ENCODE measurements around the gene SLC49A3.
"Not testable (repeated sequence)": the region's sequence is repeated elsewhere in the genome, so short reads cannot be mapped to it uniquely, and the experiment has no call there.

SLC49A3 gene

DNA sequence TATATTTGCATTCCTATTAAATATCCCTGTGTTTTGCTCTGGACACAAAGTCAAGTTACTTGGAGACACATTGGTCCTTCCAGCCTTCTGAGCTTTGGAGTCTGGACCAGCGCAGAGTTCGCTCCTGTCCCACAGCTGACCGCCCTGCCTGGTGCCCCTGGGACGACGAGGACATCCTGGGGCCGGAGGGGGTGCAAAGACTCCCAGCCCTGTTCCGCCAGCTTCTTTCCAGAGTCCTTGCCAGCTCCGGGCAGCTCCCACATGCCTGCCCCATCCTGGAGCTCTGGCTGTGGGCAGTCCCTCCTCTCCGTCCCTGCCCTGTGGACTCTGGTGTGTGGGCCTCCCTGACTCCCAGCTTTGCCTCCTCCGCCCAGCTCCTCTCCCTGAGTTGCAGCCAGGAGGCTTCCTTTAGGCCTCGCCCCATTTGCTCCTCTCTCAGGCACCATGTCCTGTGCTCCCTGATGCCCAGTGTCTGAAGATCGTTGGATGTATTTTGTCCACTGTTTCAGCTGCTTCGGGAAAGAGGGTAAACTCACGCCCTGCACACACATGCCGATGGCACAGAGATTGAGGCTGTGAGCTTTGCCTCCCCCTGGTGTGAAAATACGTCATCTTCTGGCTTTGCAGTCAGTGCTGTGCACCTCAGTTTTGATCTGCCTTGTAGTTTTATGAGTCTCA is 11.8 kb upstream of the SLC49A3 start:
- no peak for DNase-seq

DNA sequence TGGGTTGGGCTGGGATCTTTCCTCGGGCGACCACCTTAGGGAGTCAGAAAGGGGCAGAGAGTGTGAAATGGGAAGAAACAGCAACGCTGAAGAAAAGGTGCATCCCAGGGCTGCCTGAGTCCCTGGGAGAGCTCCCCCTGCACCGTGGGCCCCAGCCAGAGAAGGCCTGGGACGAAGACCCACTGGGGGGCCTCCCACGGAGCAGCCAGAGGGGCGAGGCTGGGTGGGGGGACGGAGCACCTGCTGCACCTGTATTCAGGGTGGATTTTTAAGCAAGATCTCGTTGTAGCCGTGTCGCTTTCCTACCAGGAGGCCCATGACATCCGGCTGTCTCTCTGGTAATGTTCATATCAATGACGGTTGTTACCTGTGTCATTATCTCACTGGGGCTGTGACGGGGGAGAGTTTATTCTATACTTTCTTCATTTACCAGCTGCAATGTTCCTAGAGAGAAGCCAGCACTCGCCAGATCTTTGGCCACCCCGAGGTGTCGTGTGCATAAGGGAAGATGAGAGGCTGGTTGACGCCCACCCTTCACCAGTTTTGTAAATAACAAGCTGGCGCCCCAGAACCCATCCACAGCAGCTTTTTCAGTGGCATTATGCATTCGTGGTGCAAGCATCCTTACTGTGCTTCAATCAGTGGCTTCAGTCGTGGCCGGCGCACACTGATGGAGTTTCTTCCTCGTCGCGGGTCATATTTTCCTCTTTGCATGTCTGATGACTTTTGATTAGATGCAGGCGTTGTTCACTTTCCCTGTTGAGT is 11.0 kb upstream of the SLC49A3 start:
- DNase-seq = no peak

DNA sequence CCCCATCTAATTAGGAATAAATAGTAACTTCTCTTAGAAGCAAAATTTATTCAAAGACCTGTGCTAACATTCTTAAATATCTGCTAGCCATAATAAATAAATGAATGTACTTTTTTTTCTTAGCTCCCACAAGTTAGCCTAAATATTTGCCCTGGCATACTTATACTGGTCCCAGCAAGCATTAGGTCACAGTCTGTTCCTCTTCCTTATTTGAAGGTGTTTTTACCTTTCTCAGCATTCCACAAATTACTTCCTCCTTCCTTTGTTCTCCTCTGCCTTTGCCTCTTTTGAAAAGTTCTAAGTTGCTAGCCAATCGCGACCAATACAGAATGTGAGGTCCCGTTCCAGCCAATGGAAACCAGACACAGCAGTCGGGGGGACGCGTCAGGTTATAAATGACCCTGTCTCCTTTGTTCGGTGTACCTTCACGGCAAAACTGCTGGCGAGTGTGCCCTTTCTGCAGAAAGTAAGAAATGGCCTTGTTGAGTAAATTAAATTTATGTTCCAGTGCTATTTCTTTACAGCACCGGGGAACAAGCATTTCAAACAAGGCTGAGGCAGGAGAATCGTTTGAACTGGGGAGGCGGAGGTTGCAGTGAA is 5.5 kb upstream of the SLC49A3 start:
- not testable (repeated sequence) for DNase-seq

DNA sequence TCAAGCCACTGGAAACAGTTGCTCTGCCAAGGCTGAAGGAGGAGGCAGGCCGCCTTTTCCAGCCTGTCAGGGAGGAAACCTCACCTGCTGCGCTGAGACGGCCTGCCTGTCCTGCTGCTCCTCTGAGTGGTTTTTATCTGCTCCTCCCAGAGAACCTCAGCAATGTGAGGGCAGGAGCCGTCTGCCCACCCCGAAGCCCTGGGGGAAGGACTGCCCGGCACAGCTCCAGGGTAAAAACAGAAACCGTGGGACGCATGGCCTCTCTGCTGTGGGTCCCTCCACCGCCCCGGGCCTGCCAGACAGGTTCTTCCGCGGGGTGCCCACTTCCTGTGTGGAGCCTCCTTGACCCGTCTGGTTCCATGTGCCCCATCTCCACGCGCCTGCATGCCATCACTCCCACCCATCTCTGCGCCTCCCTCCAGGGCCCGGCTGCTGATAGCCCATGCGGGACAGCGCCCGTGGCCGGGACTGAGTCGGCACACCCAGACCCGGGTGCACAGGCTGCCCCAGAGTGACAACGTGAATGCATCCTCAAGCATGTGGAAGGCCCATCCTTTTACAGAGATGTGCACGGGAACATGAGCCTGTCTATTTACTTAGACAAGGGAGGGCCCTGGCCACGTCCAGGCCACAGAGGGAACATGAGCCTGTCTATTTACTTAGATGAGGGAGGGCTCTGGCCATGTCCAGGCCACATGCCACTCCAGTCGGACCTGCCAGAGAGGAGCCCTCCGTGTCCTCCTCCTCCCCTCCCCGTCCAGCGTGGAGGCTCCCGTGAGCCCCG is 4.0 kb upstream of the SLC49A3 start:
- no peak for DNase-seq

DNA sequence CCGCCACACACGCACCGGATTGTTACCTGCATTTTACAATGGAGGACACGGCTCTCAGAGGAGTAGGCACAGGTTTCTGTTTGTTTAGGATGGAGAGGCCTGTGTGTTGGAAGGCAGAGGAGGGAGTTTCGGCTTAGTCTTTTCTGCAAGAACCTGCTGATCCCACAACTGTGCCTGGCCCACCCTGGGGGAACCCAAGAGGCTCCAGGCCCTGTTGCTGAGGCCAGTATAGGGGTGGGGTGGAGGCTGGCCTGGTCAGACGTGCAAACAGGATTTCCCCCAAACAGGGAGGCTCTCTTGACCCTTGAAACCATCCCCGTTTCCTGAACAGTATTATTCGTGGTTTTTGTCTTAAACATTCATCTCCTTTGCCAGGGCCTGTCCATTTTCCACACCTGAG is 772 bp upstream of the SLC49A3 start:
- no peak for DNase-seq

DNA sequence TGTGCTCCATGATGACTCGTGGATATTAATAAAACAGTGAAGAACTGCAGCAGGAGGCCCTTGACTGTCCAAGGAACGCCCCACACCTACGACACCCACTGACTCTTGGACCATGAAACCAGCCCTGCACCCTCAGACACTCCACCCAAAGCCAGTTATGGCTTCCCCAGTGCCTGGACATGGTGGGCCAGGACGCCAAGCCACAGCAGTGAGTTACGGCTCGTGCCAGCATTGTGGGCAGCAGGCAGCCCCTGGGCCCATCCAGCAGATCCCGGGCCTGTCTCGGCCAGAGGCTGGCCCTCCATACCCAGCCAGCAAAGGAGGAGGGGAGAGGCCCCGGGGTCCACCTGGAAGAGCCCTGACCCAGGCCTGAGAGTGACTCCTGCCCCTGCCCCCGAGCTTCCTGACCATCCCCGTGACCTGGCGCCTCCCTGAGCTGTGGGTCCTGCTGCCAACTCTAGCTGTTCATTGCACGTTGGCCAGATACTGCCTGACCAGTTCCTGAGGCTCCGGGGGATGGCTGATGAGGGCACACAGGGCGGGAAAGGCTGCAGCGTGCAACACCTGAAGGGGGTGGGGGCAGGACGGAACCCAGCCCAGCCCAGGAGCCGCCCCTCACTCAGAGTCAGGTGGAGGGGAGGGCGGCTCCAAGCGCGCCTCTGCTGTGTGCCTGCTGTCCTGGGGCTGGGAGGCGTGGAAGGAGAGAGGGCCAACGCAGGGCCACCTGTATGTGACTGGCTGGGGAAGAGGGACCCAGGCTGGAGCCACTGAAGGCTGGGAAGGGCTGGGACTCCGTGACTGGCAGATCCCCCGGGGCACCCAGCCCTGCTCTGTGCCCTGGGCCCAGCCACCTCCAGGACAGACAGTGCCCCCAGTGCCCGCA is 739 bp downstream of the SLC49A3 start:
- DNase-seq = no peak

DNA sequence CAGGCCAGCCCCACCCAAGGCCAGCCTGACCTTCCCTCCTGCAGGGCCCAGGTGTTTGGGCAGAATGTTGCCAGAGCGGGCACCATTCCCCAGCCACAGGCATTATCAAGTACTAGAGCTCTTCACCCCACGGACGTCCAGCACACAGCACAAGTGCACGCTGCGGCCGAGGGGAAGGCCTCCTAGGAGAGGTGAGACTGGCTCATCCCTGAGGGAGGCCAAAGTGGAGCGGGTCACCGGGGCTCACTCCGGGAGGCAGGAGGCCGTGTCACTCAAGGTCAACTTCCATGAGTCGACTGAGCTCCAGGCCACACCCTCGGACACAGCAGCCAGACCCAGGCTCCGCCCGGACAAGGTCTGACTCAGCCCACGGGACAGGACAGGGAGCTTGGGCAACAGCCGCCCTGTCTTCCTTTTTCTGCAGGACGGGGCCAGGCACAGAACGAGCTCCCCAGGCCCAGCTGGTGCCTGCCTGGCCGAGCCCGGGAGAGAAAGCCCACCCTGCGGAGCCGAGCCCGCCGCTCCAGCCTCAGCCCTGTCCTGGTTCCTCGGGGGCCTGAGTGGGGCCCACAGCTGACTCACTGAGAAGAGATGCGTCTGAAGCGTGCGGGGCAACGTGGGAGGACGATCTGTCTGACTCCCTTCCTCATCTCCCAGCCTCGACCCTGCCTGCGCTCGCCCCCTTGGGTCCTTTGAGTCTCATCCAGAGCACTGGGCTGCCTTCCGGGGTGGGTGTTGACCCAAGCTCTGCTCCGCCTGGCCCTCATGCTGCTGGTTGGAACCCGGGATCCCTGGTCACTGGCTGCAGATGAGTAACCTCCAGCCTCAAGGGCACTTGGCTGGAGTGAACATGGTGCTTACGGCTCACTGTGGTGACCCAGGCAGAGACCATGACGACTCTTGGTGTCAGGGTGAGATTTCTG is 1.6 kb downstream of the SLC49A3 start:
- peak; percentile 96 for DNase-seq

DNA sequence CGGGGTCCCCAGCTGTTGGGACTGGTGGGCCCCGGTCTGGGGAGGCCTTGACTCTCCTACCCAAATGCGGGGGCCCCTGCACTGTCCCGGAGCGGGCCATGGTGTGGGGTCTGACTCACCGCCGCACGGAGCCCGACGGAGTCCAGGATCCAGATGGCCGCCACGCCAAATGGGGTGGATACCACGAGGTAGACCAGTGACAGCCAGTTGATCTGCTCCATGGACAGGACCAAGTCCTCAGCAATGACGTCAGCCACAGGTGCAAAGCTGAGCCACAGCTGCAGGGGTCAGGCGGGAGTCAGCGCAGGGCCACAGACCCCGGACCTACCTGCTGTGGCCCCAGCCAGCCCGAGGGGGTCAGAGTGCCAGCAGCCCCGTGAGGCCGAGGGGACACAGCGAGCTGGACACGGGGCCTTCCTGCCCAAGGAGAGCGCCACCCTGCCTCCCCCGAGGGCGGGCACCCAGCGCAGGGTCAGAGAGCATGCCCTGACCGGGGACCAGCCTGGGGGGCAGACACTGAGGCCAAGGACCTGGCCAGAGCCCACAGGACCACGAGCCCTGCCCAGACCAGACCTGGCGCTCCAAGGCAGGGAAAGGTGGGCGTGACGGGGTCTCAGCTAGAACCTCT is 2.4 kb downstream of the SLC49A3 start:
- no peak for DNase-seq

DNA sequence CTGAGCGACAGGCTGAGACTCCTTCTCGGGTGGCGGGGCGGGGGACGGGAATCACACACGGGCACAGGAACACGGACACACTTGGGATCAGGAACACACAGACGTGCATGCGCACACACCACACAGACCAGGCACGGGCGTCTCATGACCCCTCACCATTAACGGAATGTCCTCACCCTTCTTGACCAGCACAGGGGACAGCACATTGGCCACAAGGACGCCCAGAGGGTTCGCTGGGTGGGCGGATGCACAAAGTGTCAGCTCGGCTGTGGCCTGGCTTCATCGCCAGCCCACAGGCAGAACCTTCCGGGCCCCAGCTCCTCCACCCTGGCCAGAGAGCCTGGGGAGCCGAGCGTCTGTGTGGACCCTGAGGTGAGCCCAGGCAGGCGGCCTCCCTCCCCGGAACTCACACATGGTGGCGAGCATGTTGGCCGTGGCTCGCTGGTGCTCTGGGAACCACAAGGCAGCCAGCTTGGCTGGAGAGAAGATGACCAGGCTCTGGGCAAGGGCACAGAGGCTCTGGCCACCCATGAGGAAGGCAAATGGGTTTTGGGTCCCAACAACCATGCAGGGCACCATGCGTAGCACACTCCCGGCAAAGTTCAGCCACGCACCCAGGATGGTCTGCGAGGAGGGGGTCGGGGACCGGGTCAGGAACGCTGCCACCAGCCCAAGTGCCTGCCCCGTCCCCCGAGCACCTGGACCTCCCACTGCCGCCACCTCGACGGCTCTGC is 3.1 kb downstream of the SLC49A3 start:
- DNase-seq = no peak

DNA sequence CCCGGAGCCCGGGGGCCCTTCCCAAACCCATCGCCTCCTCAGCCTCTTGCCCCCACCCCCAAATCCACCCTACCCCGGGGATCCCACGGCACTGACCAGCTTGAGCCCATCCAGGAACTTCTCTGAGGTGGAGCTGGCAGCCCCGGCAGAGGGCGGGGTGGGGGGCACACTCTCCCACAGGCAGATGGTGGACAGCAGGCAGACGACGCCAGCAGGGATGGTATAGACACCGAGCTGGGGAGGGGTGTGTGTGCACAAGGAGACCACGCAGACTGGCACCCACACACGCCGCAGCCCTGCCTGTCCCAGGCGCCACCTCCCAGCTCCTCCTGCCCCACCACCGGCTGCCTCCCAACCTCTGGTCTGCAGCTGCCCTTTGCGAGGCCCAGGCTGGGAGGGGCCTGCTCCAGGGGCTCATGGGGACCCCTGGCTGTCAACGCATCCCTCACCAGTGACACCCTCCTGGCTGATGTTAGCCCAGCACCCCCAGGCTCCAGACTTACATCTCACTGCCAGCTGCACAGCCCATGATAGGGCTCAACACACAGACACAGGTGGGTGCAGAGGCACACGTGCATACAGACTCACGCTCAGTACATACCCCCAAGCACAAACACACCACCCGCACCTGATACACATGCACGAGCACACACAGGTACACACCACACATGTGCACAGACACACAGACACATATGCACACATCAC is 4.2 kb downstream of the SLC49A3 start:
- no peak for DNase-seq

DNA sequence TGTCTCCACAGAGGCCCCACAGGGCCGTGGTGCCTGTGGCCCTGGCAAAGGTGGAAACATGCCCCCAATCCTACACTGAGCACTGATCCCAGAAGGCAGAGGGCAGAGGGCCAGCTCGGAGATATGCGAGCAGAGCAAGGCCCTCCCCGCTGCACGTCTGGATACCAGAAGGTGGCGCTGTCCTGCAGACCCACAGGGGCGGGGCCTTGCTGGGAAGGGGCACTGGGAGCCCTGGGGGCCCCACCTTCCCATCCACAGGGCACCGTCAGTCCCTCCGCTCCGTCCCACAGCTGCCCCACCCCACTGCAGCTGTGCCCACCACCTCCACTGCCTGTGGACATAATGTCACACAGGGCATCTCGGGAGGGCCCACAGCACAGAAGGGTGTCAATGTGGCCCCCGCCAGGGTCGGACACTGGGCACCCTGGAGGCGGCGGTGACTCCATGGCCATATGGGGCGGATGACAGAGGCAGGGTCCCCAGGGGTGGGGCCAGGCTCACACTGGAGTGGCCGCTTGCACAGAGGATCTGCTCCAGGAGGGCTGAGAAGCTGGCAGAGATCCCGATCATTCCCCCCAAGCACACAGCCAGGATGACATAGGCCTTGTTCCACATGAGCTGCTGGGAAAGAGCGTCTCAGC is 4.8 kb downstream of the SLC49A3 start:
- peak; percentile 67 for DNase-seq

DNA sequence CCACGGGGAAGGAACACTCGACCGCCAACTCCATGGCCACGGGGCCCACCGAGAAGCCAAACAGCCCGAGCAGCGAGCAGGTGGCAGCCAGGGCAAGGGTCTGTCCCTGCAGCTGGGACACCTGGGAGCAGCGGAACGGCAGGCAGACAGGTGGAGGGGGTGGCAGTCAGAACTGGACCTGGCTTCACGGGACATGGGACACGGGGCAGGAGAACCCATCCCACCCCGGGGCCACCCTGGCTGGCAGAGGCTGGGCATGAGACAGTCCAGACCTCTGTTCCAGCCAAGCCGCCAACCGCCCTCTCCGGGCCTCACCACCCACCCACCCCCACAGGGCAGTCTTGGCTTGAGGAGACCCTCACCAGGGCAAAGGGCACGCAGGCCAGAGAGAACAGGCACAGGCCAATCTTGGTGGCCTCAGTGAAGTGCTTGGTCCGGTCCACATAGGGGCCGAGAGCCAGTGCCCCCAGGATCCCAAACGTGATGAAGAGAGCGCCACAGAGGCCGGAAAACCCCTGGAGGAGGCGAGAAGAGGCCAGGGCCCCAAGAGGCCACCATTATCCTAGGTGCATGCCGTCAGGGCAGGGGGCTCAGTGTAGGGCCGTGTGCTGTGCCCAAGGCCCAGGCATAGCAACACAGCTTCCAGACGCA is 5.6 kb downstream of the SLC49A3 start:
- no peak for DNase-seq

DNA sequence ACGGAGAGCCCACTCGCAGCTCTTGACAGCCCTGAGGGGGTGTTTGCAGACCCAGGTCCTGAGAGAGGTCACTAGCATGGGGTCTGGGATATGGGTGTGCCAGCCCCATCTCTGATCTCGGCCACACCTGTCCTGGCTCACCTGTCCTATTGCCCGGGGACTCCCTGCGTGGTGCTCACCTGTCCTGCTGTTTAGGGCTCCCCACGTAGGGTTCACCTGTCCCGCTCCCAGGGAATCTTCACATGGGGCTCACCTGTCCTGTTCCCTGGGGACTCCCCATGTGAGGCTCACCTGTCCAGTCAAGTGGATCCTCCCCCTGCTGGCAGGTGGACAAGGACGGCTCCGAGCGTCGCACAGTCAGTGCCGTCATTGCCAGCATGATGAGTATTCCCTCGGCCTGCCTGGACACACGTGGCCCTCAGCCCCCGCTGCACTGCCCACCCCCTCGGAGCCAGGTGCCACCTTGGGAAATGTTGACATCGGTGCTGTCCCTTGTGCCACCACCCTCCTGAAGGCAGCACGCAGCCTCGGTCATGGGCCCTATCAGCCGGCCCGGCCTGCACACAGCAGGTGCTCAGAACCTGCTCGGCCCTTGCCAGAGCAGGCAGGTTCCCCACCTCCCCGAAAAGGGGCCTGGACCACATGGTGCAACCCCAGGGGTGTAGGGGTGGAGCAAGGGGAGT is 6.3 kb downstream of the SLC49A3 start:
- DNase-seq = no peak

DNA sequence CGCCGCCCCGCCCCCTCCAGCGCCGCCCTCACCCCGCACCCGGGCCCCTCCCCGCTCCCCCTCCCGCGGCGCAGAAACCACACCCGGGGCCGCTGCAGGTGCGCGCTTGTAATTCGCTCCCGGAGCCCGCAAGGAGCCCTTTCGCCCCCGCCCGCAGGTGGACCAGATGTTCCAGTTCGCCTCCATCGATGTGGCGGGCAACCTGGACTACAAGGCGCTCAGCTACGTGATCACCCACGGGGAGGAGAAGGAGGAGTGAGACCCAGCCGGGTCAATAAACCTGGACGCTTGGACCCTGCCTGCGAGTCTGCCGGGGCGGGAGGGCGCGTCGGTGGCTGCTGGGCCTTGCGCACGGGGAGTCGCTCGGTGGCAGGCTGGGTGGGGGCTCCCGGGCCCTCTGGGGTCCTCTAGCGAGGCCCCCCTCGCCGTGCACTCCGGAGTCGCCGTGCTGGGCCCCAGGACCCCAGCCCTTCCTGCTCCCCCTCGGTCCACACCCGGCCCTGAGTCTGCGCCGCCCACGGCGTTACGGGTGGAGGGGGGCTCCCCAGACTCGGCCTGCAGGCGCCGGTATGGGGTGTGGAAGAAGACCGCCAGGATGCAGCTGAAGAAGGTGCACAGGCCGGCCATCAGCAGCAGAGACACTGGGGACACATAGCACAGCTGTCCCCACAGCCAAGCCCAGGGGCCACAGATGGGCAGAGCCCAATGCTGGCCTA is 7.1 kb downstream of the SLC49A3 start:
- no peak for DNase-seq

DNA sequence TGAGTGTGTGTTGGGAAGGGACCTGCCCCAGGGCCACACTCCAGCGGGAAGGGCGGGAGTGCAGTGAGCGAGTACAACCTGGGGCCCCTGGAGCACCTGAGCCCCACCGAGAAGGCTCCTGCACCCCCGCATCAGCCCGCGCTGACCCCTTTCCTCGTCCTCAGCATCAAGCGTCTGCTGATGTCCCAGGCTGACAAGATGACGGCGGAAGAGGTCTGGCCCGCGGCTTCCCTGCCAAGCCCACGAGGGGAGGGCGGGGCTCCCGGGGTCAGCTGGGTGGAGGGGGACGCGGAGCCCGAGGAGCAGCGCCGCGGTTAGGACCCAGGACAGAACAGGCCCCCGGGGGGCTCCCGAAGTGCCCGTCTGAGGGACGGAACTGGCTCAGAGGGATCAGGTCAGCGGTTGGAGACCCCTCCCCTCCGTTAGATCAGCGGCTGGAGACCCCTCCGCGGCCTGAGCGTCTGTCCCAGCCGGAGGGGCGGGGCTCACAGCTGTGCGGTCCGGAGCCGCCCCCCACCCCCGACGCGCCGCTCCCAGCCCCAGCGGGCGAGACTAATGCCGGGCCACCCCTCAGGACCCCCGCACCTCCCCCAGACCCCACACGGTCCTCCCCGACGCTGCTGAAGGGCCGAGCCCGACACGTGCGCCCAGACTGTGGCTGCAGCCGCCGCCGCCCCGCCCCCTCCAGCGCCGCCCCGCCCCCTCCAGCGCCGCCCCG is 7.9 kb downstream of the SLC49A3 start:
- peak; percentile 40 for DNase-seq

DNA sequence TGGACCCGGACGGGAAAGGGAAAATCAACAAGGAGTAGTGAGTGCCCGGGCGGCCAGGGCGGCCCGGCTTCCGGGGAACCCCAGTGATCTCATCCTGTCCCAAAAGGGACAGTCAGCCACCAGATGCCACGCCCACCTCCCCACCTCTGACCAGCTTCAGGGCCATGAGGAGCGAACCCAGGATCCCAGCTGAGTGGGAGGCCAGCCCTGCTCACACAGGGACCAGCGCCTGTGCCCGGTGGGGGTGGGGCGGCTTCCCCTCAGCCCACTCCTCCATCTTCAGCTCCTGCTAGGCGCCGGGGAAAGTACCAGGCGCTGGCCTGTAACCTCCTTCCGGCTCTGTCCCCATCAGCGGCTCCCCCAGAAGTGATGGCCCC is 8.4 kb downstream of the SLC49A3 start:
- DNase-seq = peak; percentile 43

Measured in suppressor macrophage treated with lipopolysaccharide for 4 hours (primary cell).